Measurements from ENCODE around the gene IPO7.

Gene IPO7

DNA sequence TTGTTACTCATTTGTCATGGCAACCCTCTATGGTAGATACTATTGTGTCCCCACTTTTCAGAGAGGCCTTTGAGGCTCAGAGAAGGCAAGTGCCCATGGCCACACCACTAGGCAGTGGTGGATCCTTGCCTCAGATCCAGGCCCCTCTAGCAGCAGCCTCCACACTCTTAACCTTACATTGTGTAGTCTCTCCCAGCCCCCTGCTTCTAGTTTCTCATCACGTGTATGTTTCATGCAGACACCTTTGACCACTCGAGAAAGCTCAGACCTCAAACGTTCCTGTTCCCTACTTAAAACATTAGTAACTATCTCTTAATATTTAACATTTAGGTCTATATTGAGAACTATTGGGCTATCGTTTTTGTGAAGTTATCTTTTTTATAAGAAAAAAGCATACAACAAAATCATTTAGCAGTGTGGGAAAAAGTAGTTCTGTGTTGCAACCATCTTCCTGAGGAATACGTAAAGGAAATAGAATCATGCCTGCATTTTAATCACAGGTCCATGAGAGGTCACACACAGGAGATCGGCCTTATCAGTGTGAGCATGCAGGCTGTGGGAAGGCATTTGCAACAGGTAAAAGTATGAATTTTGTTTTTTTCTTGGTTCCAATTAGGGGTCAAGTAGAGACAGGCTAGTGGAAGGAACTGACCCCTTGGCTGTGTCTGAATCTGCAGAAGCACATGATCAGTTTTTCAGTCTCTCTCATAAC, 111.5 kb downstream of the IPO7 start:
- no peak for DNase-seq

Data from SHP77 treated with DMSO at 0.1 percent for 48 hours (cell line).